ENCODE data around the gene CANT1.

DNA sequence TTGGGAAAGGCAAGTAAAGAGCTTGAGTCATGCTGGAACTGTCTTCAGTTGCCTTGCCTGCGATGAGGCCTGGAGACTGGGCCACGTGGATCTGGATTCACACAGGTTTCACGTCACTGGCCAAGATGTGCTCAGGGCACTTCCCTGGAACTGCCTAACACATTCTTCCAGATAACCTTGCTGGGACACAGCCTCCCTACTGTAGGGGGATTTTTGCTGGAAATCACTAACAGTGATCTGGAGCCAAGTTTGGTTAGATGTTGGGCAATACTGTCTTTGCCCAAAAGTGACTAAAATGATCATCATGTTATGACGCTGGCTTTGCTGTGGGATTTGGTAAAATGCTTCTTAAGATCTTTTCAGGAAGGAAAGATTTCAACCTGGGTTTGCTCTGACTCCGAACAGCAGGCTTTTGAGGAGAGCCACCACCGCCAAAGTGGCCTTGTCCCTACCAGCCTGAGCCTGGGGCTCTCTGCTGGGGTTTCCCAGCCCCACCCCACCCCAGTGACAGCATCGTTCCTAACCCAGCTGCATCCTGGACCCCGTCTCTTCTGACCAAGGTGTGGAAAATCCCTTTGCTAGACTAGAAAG is 29.1 kb upstream of the CANT1 start:
- TF ChIP-seq, protein P1, sequence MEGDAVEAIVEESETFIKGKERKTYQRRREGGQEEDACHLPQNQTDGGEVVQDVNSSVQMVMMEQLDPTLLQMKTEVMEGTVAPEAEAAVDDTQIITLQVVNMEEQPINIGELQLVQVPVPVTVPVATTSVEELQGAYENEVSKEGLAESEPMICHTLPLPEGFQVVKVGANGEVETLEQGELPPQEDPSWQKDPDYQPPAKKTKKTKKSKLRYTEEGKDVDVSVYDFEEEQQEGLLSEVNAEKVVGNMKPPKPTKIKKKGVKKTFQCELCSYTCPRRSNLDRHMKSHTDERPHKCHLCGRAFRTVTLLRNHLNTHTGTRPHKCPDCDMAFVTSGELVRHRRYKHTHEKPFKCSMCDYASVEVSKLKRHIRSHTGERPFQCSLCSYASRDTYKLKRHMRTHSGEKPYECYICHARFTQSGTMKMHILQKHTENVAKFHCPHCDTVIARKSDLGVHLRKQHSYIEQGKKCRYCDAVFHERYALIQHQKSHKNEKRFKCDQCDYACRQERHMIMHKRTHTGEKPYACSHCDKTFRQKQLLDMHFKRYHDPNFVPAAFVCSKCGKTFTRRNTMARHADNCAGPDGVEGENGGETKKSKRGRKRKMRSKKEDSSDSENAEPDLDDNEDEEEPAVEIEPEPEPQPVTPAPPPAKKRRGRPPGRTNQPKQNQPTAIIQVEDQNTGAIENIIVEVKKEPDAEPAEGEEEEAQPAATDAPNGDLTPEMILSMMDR (IDR thresholded peaks at IDR 0.05; ENCODE audit: low read depth, low read length, missing input control), result no peak
- TF ChIP-seq REST (IDR thresholded peaks at IDR 0.05) (no peak), YY1 (IDR thresholded peaks at IDR 0.05) (no peak)

Data from liver (tissue), 2 donors.